ENCODE results near the gene C1orf94. TPM values are rescaled to one million over a fixed set of nuclear protein-coding genes. Genes with fewer than 3 reads are reported as not detected.
A peak's percentile ranks its signal among the peaks of the same experiment; 100 is the strongest.

The C1orf94 gene, protein sequence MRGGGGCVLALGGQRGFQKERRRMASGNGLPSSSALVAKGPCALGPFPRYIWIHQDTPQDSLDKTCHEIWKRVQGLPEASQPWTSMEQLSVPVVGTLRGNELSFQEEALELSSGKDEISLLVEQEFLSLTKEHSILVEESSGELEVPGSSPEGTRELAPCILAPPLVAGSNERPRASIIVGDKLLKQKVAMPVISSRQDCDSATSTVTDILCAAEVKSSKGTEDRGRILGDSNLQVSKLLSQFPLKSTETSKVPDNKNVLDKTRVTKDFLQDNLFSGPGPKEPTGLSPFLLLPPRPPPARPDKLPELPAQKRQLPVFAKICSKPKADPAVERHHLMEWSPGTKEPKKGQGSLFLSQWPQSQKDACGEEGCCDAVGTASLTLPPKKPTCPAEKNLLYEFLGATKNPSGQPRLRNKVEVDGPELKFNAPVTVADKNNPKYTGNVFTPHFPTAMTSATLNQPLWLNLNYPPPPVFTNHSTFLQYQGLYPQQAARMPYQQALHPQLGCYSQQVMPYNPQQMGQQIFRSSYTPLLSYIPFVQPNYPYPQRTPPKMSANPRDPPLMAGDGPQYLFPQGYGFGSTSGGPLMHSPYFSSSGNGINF
- polyA plus RNA-seq (2013, experiment 1 of 2), result 0.11 TPM
- 0.11 TPM for polyA plus RNA-seq (2013, experiment 2 of 2)

- H3K9me3 ChIP-seq (replicated peaks in 1 of 2; ENCODE audit: control insufficient read depth in 2 of 2, insufficient read depth in 1 of 2, low read depth in 1 of 2, low read length in 2 of 2), result no peaks in the 10 kb centered on the region
- H3K4me1 ChIP-seq (ENCODE audit: control insufficient read depth in 2 of 2, insufficient read depth in 1 of 2, low read depth in 1 of 2, low read length in 2 of 2), result no peaks in the 10 kb centered on the region
- H3K23ac ChIP-seq (ENCODE audit: low read depth, low read length, poor library complexity), result no peak within 1 kb of the TSS
- no peak within 1 kb of the TSS for H3K14ac ChIP-seq (ENCODE audit: low read length)
- H3K18ac ChIP-seq (ENCODE audit: low read length), result peak within 1 kb of the TSS; percentile 73
- H3K27me3 ChIP-seq (ENCODE audit: control insufficient read depth in 3 of 3, insufficient read depth in 3 of 3, low read depth in 1 of 3, low read length in 3 of 3), result peaks cover 0 to 43% (median 20%) of the 10 kb centered on the region in 3 experiments
- peak within 1 kb of the TSS in 1 of 2 donors; percentile 64 for H3K4me3 ChIP-seq (ENCODE audit: low read length in 2 of 2)
- no peak within 1 kb of the TSS for H2BK120ac ChIP-seq (ENCODE audit: low read depth, low read length)
- no peak within 1 kb of the TSS for H3K27ac ChIP-seq (replicated peaks; ENCODE audit: low read length)
- no peak within 1 kb of the TSS for H2AK5ac ChIP-seq (ENCODE audit: low read depth, low read length)
- no peak within 1 kb of the TSS for H3K4ac ChIP-seq (ENCODE audit: low read length)
- no peak within 1 kb of the TSS for H2BK15ac ChIP-seq (ENCODE audit: low read length)
- H4K91ac ChIP-seq (ENCODE audit: low read depth, low read length, poor library complexity), result no peak within 1 kb of the TSS
- no peak within 1 kb of the TSS for H4K8ac ChIP-seq (ENCODE audit: low read depth, low read length)
- H2AFZ ChIP-seq (ENCODE audit: low read length), result no peak within 1 kb of the TSS
- peak within 1 kb of the TSS; percentile 64 for H3K4me2 ChIP-seq (ENCODE audit: insufficient read depth, low read length, poor library complexity, severe bottlenecking)
- H3K79me1 ChIP-seq (ENCODE audit: low read depth, low read length), result no peaks in the 10 kb centered on the region
- H2BK5ac ChIP-seq (ENCODE audit: low read length), result no peak within 1 kb of the TSS
- H3K36me3 ChIP-seq (replicated peaks in 1 of 2; ENCODE audit: control insufficient read depth in 2 of 2, insufficient read depth in 2 of 2, low read length in 2 of 2), result no peaks in the 10 kb centered on the region
- no peak within 1 kb of the TSS for H2BK12ac ChIP-seq (ENCODE audit: low read length)
- no peak for DNase-seq (ENCODE audit: low spot score)
- WGBS, 2 donors (ENCODE audit: extremely low coverage in 2 of 2, insufficient read length in 2 of 2, insufficient replicate concordance in 1 of 2), result no CpG with 5 or more reads among the region's 58 CpGs
- H3K9ac ChIP-seq (ENCODE audit: low read depth, low read length, poor library complexity), result peak within 1 kb of the TSS; percentile 24
Measured at GRCh38 chr1:34176830-34177603, at the start of gene C1orf94. TSS of gene C1orf94 (plus strand) at chr1:34176907. CDS start at chr1:34177790, 883 bp downstream.

- Histone ChIP-seq H2BK12ac (ENCODE audit: low read length) (no peak overlapping the region), H3K9ac (ENCODE audit: low read depth, low read length, poor library complexity) (peak overlapping the region; percentile 54), H3K14ac (ENCODE audit: low read length) (no peak overlapping the region), H2AK5ac (ENCODE audit: low read depth, low read length) (no peak overlapping the region), H3K23ac (ENCODE audit: low read depth, low read length, poor library complexity) (no peak overlapping the region), H3K36me3 (replicated peaks in 1 of 2; ENCODE audit: control insufficient read depth in 2 of 2, insufficient read depth in 2 of 2, low read length in 2 of 2) (no peaks in the 10 kb centered on the region), H3K79me1 (ENCODE audit: low read depth, low read length) (no peaks in the 10 kb centered on the region), H4K91ac (ENCODE audit: low read depth, low read length, poor library complexity) (no peak overlapping the region), H3K4ac (ENCODE audit: low read length) (peak overlapping the region; percentile 19), H2BK15ac (ENCODE audit: low read length) (no peak overlapping the region), H2AFZ (ENCODE audit: low read length) (no peak overlapping the region), H3K27ac (replicated peaks; ENCODE audit: low read length) (no peak overlapping the region), H4K8ac (ENCODE audit: low read depth, low read length) (no peak overlapping the region), H2BK5ac (ENCODE audit: low read length) (no peak overlapping the region), H3K4me1 (ENCODE audit: control insufficient read depth in 2 of 2, insufficient read depth in 1 of 2, low read depth in 1 of 2, low read length in 2 of 2) (no peaks in the 10 kb centered on the region), H3K4me3 (ENCODE audit: low read length in 2 of 2) (no peak overlapping the region), H3K9me3 (replicated peaks in 1 of 2; ENCODE audit: control insufficient read depth in 2 of 2, insufficient read depth in 1 of 2, low read depth in 1 of 2, low read length in 2 of 2) (no peaks in the 10 kb centered on the region), H2BK120ac (ENCODE audit: low read depth, low read length) (no peak overlapping the region), H3K18ac (ENCODE audit: low read length) (no peak overlapping the region), H3K4me2 (ENCODE audit: insufficient read depth, low read length, poor library complexity, severe bottlenecking) (no peak overlapping the region), H3K27me3 (ENCODE audit: control insufficient read depth in 3 of 3, insufficient read depth in 3 of 3, low read depth in 1 of 3, low read length in 3 of 3) (peaks cover 0 to 4% (median 0%) of the 10 kb centered on the region in 3 experiments)
- WGBS, 2 donors (ENCODE audit: extremely low coverage in 2 of 2, insufficient read length in 2 of 2, insufficient replicate concordance in 1 of 2), result no CpG with 5 or more reads among the region's 15 CpGs
- no peak for DNase-seq (ENCODE audit: low spot score)
Measured at GRCh38 chr1:34127006-34128000, 49.4 kb upstream of the C1orf94 start.

- Histone ChIP-seq H3K9ac (ENCODE audit: low read depth, low read length, poor library complexity) (no peak overlapping the region), H2BK5ac (ENCODE audit: low read length) (no peak overlapping the region), H3K18ac (ENCODE audit: low read length) (peak overlapping the region; percentile 25), H2AK5ac (ENCODE audit: low read depth, low read length) (no peak overlapping the region), H3K27me3 (ENCODE audit: control insufficient read depth in 3 of 3, insufficient read depth in 3 of 3, low read depth in 1 of 3, low read length in 3 of 3) (peaks cover 0 to 4% (median 0%) of the 10 kb centered on the region in 3 experiments), H3K4me1 (ENCODE audit: control insufficient read depth in 2 of 2, insufficient read depth in 1 of 2, low read depth in 1 of 2, low read length in 2 of 2) (no peaks in the 10 kb centered on the region), H3K14ac (ENCODE audit: low read length) (no peak overlapping the region), H2BK120ac (ENCODE audit: low read depth, low read length) (no peak overlapping the region), H3K4ac (ENCODE audit: low read length) (no peak overlapping the region), H2BK15ac (ENCODE audit: low read length) (no peak overlapping the region), H3K23ac (ENCODE audit: low read depth, low read length, poor library complexity) (no peak overlapping the region), H2AFZ (ENCODE audit: low read length) (no peak overlapping the region), H4K8ac (ENCODE audit: low read depth, low read length) (no peak overlapping the region), H3K27ac (replicated peaks; ENCODE audit: low read length) (no peak overlapping the region), H2BK12ac (ENCODE audit: low read length) (no peak overlapping the region), H3K36me3 (replicated peaks in 1 of 2; ENCODE audit: control insufficient read depth in 2 of 2, insufficient read depth in 2 of 2, low read length in 2 of 2) (no peaks in the 10 kb centered on the region), H3K4me3 (ENCODE audit: low read length in 2 of 2) (no peak overlapping the region), H3K79me1 (ENCODE audit: low read depth, low read length) (no peaks in the 10 kb centered on the region), H3K4me2 (ENCODE audit: insufficient read depth, low read length, poor library complexity, severe bottlenecking) (no peak overlapping the region), H3K9me3 (replicated peaks in 1 of 2; ENCODE audit: control insufficient read depth in 2 of 2, insufficient read depth in 1 of 2, low read depth in 1 of 2, low read length in 2 of 2) (no peaks in the 10 kb centered on the region), H4K91ac (ENCODE audit: low read depth, low read length, poor library complexity) (no peak overlapping the region)
- DNase-seq (ENCODE audit: low spot score), result no peak
- no CpG with 5 or more reads among the region's 13 CpGs for WGBS, 2 donors (ENCODE audit: extremely low coverage in 2 of 2, insufficient read length in 2 of 2, insufficient replicate concordance in 1 of 2)
Measured at GRCh38 chr1:34128186-34128889, 48.4 kb upstream of the C1orf94 start.
